SJCRH30 (cell line): ENCODE results near the gene AXIN1. TPM values are rescaled to one million over a fixed set of nuclear protein-coding genes. Genes with fewer than 3 reads are reported as not detected.
"Not testable (repeated sequence)": the region's sequence is repeated elsewhere in the genome, so short reads cannot be mapped to it uniquely, and the experiment has no call there.

Experiments
- DNase-seq, 2 experiments: peaks; one replicate each; pipeline ENCODE4 v3.0.0-alpha.2; 2015 to 2020
- H3K27ac ChIP-seq: fragments of 250-450 bp; sonication (Bioruptor Pico); 2 replicates; pipeline ENCODE4 v1.5.1; 2020; ENCODE audit warnings: mild to moderate bottlenecking, moderate library complexity
- H3K27me3 ChIP-seq: fragments of 250-450 bp; sonication (Bioruptor Pico); 2 replicates; pipeline ENCODE4 v1.5.1; 2020; ENCODE audit warnings: mild to moderate bottlenecking, moderate library complexity
- H3K36me3 ChIP-seq: fragments of 250-450 bp; sonication (Bioruptor Pico); 2 replicates; pipeline ENCODE4 v1.5.1; 2020; ENCODE audit warnings: mild to moderate bottlenecking, moderate library complexity
- H3K4me1 ChIP-seq: fragments of 250-450 bp; sonication (Bioruptor Pico); 2 replicates; pipeline ENCODE4 v1.5.1; 2020; ENCODE audit warnings: mild to moderate bottlenecking, moderate library complexity
- H3K4me3 ChIP-seq: fragments of 250-450 bp; sonication (Bioruptor Pico); 2 replicates; pipeline ENCODE4 v1.5.1; 2020; ENCODE audit warnings: mild to moderate bottlenecking, moderate library complexity
- H3K9me3 ChIP-seq: fragments of 250-450 bp; sonication (Bioruptor Pico); replicated peaks from 2 replicates; pipeline ENCODE4 v1.5.1; 2020; ENCODE audit warnings: mild to moderate bottlenecking, moderate library complexity
- total RNA-seq: library from RNA; depleted of rRNA; stranded (reverse); fragments of >200 nt; shearing (Covaris generic); gene quantifications from 2 replicates; pipeline ENCODE4 v1.2.3, GENCODE V29; 2014

Gene AXIN1
- total RNA-seq, 1 experiment from 2014 or later = 20.9 TPM

- Histone ChIP-seq H3K36me3 (no peaks in the 10 kb centered on the region), H3K4me1 (peaks cover 12% of the 10 kb centered on the region; the same call in 1 of the 2 replicates), H3K27me3 (no peaks in the 10 kb centered on the region), H3K4me3 (no peak overlapping the region), H3K27ac (no peak overlapping the region), H3K9me3 (no peaks in the 10 kb centered on the region)
- no peak for DNase-seq
Measured at GRCh38 chr16:264440-264951, 88.0 kb downstream of the AXIN1 start.

- no peak for DNase-seq
- H3K4me3 ChIP-seq = no peak overlapping the region
- no peaks in the 10 kb centered on the region for H3K36me3 ChIP-seq
Measured at GRCh38 chr16:263944-264343, 88.6 kb downstream of the AXIN1 start.

GRCh38 chr16:263182-263774, 89.2 kb downstream of the AXIN1 start:
- no peaks in the 10 kb centered on the region for H3K27me3 ChIP-seq
- H3K9me3 ChIP-seq = no peaks in the 10 kb centered on the region
- H3K4me1 ChIP-seq = peaks cover 12% of the 10 kb centered on the region; the same call in 1 of the 2 replicates
- no peak overlapping the region for H3K4me3 ChIP-seq
- H3K36me3 ChIP-seq = no peaks in the 10 kb centered on the region
- no peak for DNase-seq
- no peak overlapping the region for H3K27ac ChIP-seq

More at GRCh38 chr16:263944-264343, 88.6 kb downstream of the AXIN1 start:
- Histone ChIP-seq H3K27ac (no peak overlapping the region), H3K4me1 (peaks cover 12% of the 10 kb centered on the region; the same call in 1 of the 2 replicates), H3K27me3 (no peaks in the 10 kb centered on the region), H3K9me3 (no peaks in the 10 kb centered on the region)

- H3K27ac ChIP-seq = no peak overlapping the region
- H3K36me3 ChIP-seq = no peaks in the 10 kb centered on the region
- peaks cover 12% of the 10 kb centered on the region; the same call in 1 of the 2 replicates for H3K4me1 ChIP-seq
- no peak for DNase-seq
- H3K9me3 ChIP-seq = no peaks in the 10 kb centered on the region
- no peaks in the 10 kb centered on the region for H3K27me3 ChIP-seq
- no peak overlapping the region for H3K4me3 ChIP-seq
Measured at GRCh38 chr16:262121-262745, 90.3 kb downstream of the AXIN1 start.

- Histone ChIP-seq H3K4me1 (peaks cover 9% of the 10 kb centered on the region; the same call in 1 of the 2 replicates), H3K4me3 (no peak overlapping the region), H3K36me3 (no peaks in the 10 kb centered on the region; the same call in 1 of the 2 replicates), H3K27me3 (no peaks in the 10 kb centered on the region), H3K9me3 (no peaks in the 10 kb centered on the region), H3K27ac (no peak overlapping the region)
- DNase-seq = no peak
Measured at GRCh38 chr16:261031-261691, 91.4 kb downstream of the AXIN1 start.

- Histone ChIP-seq H3K27me3 (no peaks in the 10 kb centered on the region), H3K9me3 (no peaks in the 10 kb centered on the region), H3K36me3 (no peaks in the 10 kb centered on the region; the same call in 1 of the 2 replicates), H3K4me1 (peaks cover 1% of the 10 kb centered on the region; the same call in 1 of the 2 replicates), H3K4me3 (no peak overlapping the region), H3K27ac (no peak overlapping the region)
- no peak for DNase-seq
Measured at GRCh38 chr16:260326-260725, 92.2 kb downstream of the AXIN1 start.

DNA sequence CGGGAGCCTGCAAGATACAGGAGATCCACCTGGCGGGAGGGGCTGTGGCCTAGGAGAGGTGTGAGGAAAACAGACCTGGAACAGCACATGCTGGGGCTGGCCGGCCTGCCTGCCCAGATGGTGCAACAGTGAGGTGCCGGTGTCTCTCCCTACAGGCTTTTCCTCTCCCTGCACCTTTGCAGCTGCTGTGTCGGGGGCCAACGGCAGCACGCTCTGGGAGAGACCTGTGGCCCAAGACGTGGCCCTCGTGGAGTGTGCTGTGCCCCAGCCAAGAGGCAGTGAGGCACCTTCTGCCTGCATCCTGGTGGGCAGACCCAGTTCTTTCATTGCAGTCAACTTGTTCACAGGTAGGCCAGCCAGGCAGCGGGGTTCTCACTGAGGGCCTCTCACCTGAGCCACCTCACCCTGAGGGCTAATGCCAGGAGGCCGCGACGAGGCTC, 92.7 kb downstream of the AXIN1 start:
- Histone ChIP-seq H3K27ac (no peak overlapping the region), H3K36me3 (no peaks in the 10 kb centered on the region; the same call in 1 of the 2 replicates), H3K4me3 (no peak overlapping the region), H3K4me1 (no peaks in the 10 kb centered on the region), H3K27me3 (no peaks in the 10 kb centered on the region), H3K9me3 (no peaks in the 10 kb centered on the region)
- no peak for DNase-seq

DNA sequence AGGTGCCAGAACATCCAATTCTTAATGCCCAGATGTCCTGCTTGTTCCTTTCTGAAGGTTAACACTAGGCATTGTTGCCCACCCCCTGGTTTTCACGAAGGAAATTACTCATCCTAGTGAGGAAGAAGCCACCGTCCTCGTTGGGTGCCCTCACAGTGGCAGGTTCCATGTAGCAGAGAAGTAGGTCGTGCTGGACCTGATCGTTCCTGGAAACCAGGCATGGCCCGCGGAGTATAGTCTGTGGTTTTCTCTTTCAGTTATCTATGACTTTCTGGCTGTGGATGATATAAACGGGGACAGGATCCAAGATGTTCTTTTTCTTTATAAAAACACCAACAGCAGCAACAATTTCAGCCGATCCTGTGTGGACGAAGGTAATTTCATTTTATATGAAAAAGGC, 93.3 kb downstream of the AXIN1 start:
- Histone ChIP-seq H3K27ac (no peak overlapping the region), H3K4me3 (no peak overlapping the region), H3K9me3 (no peaks in the 10 kb centered on the region), H3K27me3 (no peaks in the 10 kb centered on the region), H3K36me3 (no peaks in the 10 kb centered on the region; the same call in 1 of the 2 replicates), H3K4me1 (no peaks in the 10 kb centered on the region)
- DNase-seq = no peak

- not testable (repeated sequence) for H3K4me1 ChIP-seq, H3K4me3 ChIP-seq, H3K27me3 ChIP-seq, H3K36me3 ChIP-seq, H3K27ac ChIP-seq, H3K9me3 ChIP-seq, DNase-seq
Measured at GRCh38 chr16:258091-258490, 94.4 kb downstream of the AXIN1 start.

DNA sequence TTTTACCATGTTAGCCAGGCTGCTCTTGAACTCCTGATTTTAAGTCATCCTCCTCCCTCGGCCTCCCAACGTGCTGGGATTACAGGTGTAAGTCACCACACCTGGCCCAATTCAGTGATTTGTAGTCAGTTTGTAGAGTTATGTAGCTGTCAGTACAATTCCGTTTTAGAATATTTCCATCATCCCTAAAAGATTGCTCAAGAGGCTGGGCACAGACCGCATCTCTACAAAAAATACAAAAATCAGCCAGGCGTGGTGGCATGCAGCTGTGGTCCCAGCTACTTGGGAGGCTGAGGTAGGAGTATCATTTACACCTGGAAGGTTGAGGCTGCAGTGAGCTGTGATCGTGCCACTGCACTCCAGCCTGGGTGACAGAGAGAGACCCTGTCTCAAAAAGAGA, 97.3 kb downstream of the AXIN1 start:
- no peak overlapping the region for H3K27ac ChIP-seq
- no peaks in the 10 kb centered on the region for H3K27me3 ChIP-seq
- no peak for DNase-seq
- no peaks in the 10 kb centered on the region for H3K9me3 ChIP-seq
- no peaks in the 10 kb centered on the region; the same call in 1 of the 2 replicates for H3K36me3 ChIP-seq
- H3K4me1 ChIP-seq = no peaks in the 10 kb centered on the region
- no peak overlapping the region for H3K4me3 ChIP-seq

- H3K9me3 ChIP-seq = no peaks in the 10 kb centered on the region
- no peaks in the 10 kb centered on the region for H3K4me1 ChIP-seq
- no peak for DNase-seq
- H3K27me3 ChIP-seq = no peaks in the 10 kb centered on the region
- H3K36me3 ChIP-seq = no peaks in the 10 kb centered on the region; the same call in 1 of the 2 replicates
- no peak overlapping the region for H3K27ac ChIP-seq
- H3K4me3 ChIP-seq = no peak overlapping the region
Measured at GRCh38 chr16:254461-254860, 98.1 kb downstream of the AXIN1 start.

GRCh38 chr16:253833-254232, 98.7 kb downstream of the AXIN1 start:
- no peak for DNase-seq
- Histone ChIP-seq H3K4me3 (no peak overlapping the region), H3K27ac (no peak overlapping the region), H3K4me1 (no peaks in the 10 kb centered on the region), H3K9me3 (no peaks in the 10 kb centered on the region), H3K27me3 (no peaks in the 10 kb centered on the region), H3K36me3 (no peaks in the 10 kb centered on the region; the same call in 1 of the 2 replicates)

DNA sequence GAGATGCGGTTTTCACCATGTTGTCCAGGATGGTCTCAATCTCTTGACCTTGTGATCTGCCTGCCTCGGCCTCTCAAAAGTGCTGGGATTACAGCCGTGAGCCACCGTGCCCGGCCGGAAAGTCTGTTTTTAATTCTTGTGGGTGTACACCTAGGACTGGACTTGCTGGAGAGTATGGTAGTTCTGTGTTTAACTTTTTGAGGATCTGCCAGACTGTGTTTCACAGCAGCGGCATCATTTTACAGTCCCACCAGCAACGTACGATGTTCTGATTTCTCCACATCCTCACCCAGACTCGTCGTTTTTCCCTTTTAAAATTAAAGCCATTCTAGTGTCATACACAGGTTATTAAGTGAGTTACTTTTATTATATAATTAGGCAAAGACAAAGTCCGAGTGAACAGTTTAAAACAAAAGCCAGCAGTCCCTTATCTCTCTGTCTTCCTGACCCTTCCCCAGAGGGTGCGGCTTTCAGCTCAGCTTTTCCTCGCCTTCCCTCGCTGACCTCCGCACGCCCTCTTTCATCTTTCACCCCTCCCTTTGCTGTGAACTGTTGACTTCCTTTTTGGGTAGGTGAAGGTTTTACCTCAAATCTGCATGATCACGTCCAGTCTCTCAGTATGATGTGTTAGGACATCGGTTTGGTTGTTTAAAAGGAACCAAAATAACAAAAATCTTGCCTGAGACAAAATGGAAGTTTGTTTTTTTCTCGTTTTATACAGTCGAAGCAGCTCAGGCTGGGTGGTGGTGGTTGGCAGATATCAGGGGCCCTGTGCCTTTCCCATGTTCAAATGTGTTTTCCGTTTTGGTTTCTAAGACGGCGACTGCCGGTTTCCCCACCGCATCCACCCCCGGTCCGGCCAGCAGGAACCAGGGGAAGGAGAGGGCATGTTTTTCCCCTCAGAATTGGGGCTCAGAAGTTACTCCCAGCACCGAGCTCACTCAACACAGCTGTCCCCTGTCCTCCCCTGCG, 99.9 kb downstream of the AXIN1 start:
- no peaks in the 10 kb centered on the region; the same call in 1 of the 2 replicates for H3K36me3 ChIP-seq
- no peak for DNase-seq
- no peaks in the 10 kb centered on the region for H3K4me1 ChIP-seq
- H3K4me3 ChIP-seq = no peak overlapping the region
- no peaks in the 10 kb centered on the region for H3K27me3 ChIP-seq
- H3K9me3 ChIP-seq = no peaks in the 10 kb centered on the region
- no peak overlapping the region for H3K27ac ChIP-seq

GRCh38 chr16:249431-249830, 103.1 kb downstream of the AXIN1 start:
- Histone ChIP-seq H3K9me3 (no peaks in the 10 kb centered on the region), H3K36me3 (no peaks in the 10 kb centered on the region; the same call in 1 of the 2 replicates), H3K27me3 (no peaks in the 10 kb centered on the region), H3K27ac (no peak overlapping the region), H3K4me1 (no peaks in the 10 kb centered on the region), H3K4me3 (no peak overlapping the region)
- DNase-seq = no peak
